ENCODE data around the gene PATL1. TPM values are rescaled to one million over a fixed set of nuclear protein-coding genes. Genes with fewer than 3 reads are reported as not detected.

PATL1 gene
- total and polyA plus RNA-seq, 11 donors, result 9.3 to 33.3 (median 23.9) TPM

DNA sequence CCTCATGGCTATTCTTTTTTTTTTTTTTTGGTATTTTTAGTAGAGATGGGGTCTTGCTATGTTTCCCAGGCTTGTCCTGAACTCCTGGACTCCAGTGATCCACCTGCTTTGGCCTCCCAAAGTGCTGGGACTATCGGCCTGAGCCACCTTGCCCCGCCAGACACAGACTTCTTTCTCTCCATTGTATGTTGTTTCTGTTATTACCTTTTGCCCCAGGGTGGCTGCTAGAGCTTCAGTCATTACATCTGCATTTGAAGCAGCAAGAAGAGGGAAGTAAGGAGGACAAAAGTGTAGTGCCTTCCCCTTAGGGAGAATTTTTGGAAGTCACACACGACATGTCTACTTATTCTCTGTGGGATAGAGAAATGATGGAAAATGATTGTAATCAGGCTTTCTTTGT is 43.1 kb downstream of the PATL1 start:
- peaks cover 0 to 10% (median 0%) of the 10 kb centered on the region in 9 donors for H3K36me3 ChIP-seq
- H3K27me3 ChIP-seq, result no peaks in the 10 kb centered on the region
- no peak for TF ChIP-seq CTCF (IDR thresholded peaks at IDR 0.05)
- no peak for TF ChIP-seq POLR2A (IDR thresholded peaks at IDR 0.05)
- intact Hi-C loops (cut with DNase I), result no loop called here
- no peaks in the 10 kb centered on the region for H3K9me3 ChIP-seq
- H3K27ac ChIP-seq, result no peak overlapping the region
- no peak for DNase-seq
- no peak overlapping the region for H3K4me3 ChIP-seq
- no peak for ATAC-seq
- WGBS, 4 donors, result 80 to 86% (median 83%) methylated on average over 3 of the region's 3 CpGs
- no peaks in the 10 kb centered on the region for H3K4me1 ChIP-seq

GRCh38 chr11:59617876-59618275 is 51.0 kb downstream of the PATL1 start:
- no peaks in the 10 kb centered on the region for H3K36me3 ChIP-seq
- intact Hi-C loops (cut with DNase I), result loop anchor here in 6 of 10 donors (2.0 to 10.0 kb wide), 7 partner anchors 47 to 81 kb away; partner anchors contain the start of gene PATL1 (in 5 of the 6)
- H3K4me3 ChIP-seq, result no peak overlapping the region
- DNase-seq, result no peak
- H3K9me3 ChIP-seq, result no peaks in the 10 kb centered on the region
- H3K27me3 ChIP-seq, result no peaks in the 10 kb centered on the region
- WGBS, 4 donors, result 71 to 81% (median 75%) methylated on average over 1 of the region's 1 CpG
- peaks cover 0 to 26% (median 19%) of the 10 kb centered on the region in 12 donors for H3K4me1 ChIP-seq
- TF ChIP-seq CTCF (IDR thresholded peaks at IDR 0.05), result no peak
- TF ChIP-seq POLR2A (IDR thresholded peaks at IDR 0.05), result no peak
- H3K27ac ChIP-seq, result no peak overlapping the region
- ATAC-seq, result no peak

DNA sequence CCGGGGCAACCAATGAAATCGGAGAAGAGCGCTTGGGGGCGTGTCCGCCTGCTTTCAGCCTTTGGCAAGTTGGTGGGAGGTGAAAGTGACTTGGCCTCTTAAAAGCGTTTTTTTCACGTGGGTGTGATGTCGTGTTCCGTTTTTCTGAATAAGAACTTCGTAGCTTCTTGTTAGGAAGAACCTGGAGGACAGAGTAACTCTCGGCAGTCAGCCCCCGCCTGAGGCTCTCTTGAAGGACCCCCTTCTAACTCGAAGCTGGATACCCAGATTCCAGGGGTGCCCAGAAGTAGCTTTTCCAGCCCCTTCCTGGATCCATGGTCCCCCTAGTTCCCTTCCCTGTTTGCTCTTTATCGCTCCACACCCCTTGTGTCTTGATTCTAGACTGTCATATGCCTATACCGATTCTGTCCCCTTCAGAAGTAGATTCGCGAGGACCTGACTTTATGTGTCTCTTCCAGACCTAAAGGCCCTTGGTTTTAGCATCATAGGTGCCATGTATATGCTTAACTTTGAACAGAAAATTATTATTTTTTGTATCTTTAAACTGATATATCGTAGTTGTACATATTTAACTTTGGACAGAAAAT is 52.3 kb downstream of the PATL1 start:
- no peak for ATAC-seq
- H3K4me1 ChIP-seq, result peaks cover 0 to 40% (median 33%) of the 10 kb centered on the region in 12 donors
- TF ChIP-seq CTCF (IDR thresholded peaks at IDR 0.05) (no peak), POLR2A (IDR thresholded peaks at IDR 0.05) (peak in 1 of 2 donors; percentile 33)
- H3K27me3 ChIP-seq, result no peaks in the 10 kb centered on the region
- H3K36me3 ChIP-seq, result no peaks in the 10 kb centered on the region
- 8 to 12% (median 9%) methylated on average over 18 of the region's 18 CpGs for WGBS, 4 donors
- DNase-seq, result peak in 1 of 5 donors; percentile 95
- H3K27ac ChIP-seq, result peak overlapping the region; percentile 70 to 95 (median 90)
- H3K9me3 ChIP-seq, result no peaks in the 10 kb centered on the region
- peak overlapping the region; percentile 33 to 91 (median 64) for H3K4me3 ChIP-seq
- intact Hi-C loops (cut with DNase I), result loop anchor here in 6 of 10 donors (2.0 to 10.0 kb wide), 7 partner anchors 48 to 79 kb away; partner anchors contain the start of gene PATL1 (in 5 of the 6)

DNA sequence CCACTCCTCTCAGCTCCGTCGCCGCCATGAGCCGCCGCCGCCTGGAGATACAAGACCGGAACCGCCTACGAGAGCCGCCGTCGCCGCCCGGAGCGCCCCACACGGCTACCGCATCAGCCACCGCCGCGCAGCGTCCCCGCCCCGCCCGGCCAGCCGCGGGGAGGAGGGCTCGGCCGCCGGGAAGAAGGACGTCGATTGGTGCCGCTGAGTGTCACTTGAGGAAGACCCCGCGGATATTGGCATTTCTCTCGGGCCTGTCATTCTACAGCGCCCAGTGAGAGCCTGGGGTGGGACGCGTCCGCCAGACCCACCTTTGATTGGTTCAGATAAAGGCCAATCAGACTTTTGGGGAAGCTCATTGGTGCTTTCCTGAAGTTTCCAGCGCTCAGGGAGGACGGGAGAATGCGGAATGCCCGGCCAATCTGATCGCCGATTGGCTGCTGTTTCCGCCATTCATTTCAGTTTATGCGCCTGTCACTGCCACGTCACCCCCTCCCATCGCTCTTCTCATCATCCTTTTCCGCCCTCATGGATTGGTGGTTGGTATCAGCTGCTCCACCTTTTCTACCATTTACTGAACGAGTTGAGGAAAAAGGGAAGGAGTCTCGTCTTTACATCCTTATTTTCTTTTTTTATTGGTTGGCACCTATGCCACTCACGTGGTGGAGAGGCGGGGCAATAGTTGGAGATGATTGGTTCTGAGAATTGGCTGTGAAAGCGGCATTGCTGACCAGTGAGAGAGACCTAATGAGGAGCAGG is 53.0 kb downstream of the PATL1 start, which contains the start of gene OSBP:
Gene OSBP, minus strand, starts transcription at position 138 of the 759 bp plus-strand sequence. Its CDS starts 110 bp downstream, at position 28.
- H3K36me3 ChIP-seq, result peaks cover 0 to under 1% (median 0%) of the 10 kb centered on the region in 9 donors
- WGBS, 4 donors, result 0% methylated on average over 21 to 55 of the region's 55 CpGs
- intact Hi-C loops (cut with DNase I), result loop anchor here in 6 of 10 donors (2.0 to 10.0 kb wide), 8 partner anchors 49 to 79 kb away; partner anchors contain the start of gene PATL1 (in 5 of the 6)

More for the DNA sequence above, 53.0 kb downstream of the PATL1 start, which contains the start of gene OSBP:
- no peaks in the 10 kb centered on the region for H3K9me3 ChIP-seq
- DNase-seq, result peak; percentile 97 to 100 (median 100)
- H3K4me1 ChIP-seq, result peaks cover 0 to 46% (median 39%) of the 10 kb centered on the region in 12 donors
- H3K27ac ChIP-seq, result peak within 1 kb of the TSS; percentile 87 to 95 (median 92)
- peak; percentile 93 to 96 (median 94) for ATAC-seq
- H3K4me3 ChIP-seq, result peak within 1 kb of the TSS; percentile 82 to 92 (median 86)
- peak in 1 of 2 donors; percentile 80 for TF ChIP-seq POLR2A (IDR thresholded peaks at IDR 0.05)
- TF ChIP-seq CTCF (IDR thresholded peaks at IDR 0.05), result peak in 3 of 12 donors; percentile 2 to 20 (median 5)
- H3K27me3 ChIP-seq, result no peaks in the 10 kb centered on the region
